HepG2 (cell line): ENCODE measurements around the gene HOXA5. TPM values are rescaled to one million over a fixed set of nuclear protein-coding genes. Genes with fewer than 3 reads are reported as not detected.

Source experiments
- CENPBD1 ChIP-seq: sonication (generic); formaldehyde crosslinking; IDR thresholded peaks from 2 replicates; pipeline ENCODE4 v1.8.0; 2022; ENCODE audit warnings: missing genetic modification reagents, low read depth, mild to moderate bottlenecking, borderline replicate concordance
- KAT8 ChIP-seq: IDR thresholded peaks from 2 replicates; pipeline ENCODE4 v1.6.1; 2016; ENCODE audit warnings: missing genetic modification reagents, missing compliant biosample characterization
- MAZ ChIP-seq, 2 experiments: sonication (generic) in 1 of 2; formaldehyde crosslinking in 1 of 2; IDR thresholded peaks; 2 replicates each; pipeline versions ENCODE4 v1.5.0 to v1.6.1; 2012 to 2020; ENCODE audit warnings: low read depth in 2 of 2, mild to moderate bottlenecking in 2 of 2, borderline replicate concordance in 1 of 2, improper control_type of control experiment in 1 of 2, low read length in 1 of 2, missing genetic modification reagents in 1 of 2, moderate library complexity in 1 of 2
- MEIS2 ChIP-seq: sonication (generic); formaldehyde crosslinking; IDR thresholded peaks from 2 replicates; pipeline ENCODE4 v1.9.0; 2021; ENCODE audit warnings: mild to moderate bottlenecking, missing genetic modification reagents
- MIER2 ChIP-seq: IDR thresholded peaks from 2 replicates; pipeline ENCODE4 v1.6.1; 2016; ENCODE audit warnings: missing biosample characterization, missing genetic modification reagents
- SAP130 ChIP-seq: IDR thresholded peaks from 2 replicates; pipeline ENCODE4 v1.6.1; 2016; ENCODE audit warnings: low read depth
- TCF12 ChIP-seq, 2 experiments: fragments of 450-650 bp in 1 of 2; sonication (generic) in 1 of 2; formaldehyde crosslinking in 1 of 2; IDR thresholded peaks; 2 replicates each; pipeline versions ENCODE4 v1.6.1 to v1.8.0; 2017 to 2022; ENCODE audit warnings: antibody characterized with exemption in 1 of 2, mild to moderate bottlenecking in 1 of 2, missing genetic modification reagents in 1 of 2, moderate library complexity in 1 of 2
- ZKSCAN5 ChIP-seq: sonication (generic); formaldehyde crosslinking; IDR thresholded peaks from 2 replicates; pipeline ENCODE4 v1.5.1; 2020; ENCODE audit warnings: mild to moderate bottlenecking, missing genetic modification reagents
- ZNF276 ChIP-seq: sonication (generic); formaldehyde crosslinking; IDR thresholded peaks from 2 replicates; pipeline ENCODE4 v1.4.0; 2020; ENCODE audit warnings: mild to moderate bottlenecking, low read depth, missing genetic modification reagents
- ZNF44 ChIP-seq: sonication (generic); formaldehyde crosslinking; IDR thresholded peaks from 2 replicates; pipeline ENCODE4 v1.5.1; 2020; ENCODE audit warnings: mild to moderate bottlenecking, missing genetic modification reagents
- ZNF546 ChIP-seq: sonication (generic); formaldehyde crosslinking; conservative IDR thresholded peaks from 2 replicates; pipeline ENCODE4 v1.8.1; 2023; ENCODE audit warnings: mild to moderate bottlenecking, missing genetic modification reagents
- ZNF670 ChIP-seq: sonication (generic); formaldehyde crosslinking; IDR thresholded peaks from 2 replicates; pipeline ENCODE4 v1.8.0; 2022; ENCODE audit warnings: mild to moderate bottlenecking, missing genetic modification reagents, borderline replicate concordance
- ZNF768 ChIP-seq: sonication (generic); formaldehyde crosslinking; IDR thresholded peaks from 2 replicates; pipeline ENCODE4 v1.4.0; 2020; ENCODE audit warnings: missing genetic modification reagents
- ZNF776 ChIP-seq: sonication (generic); formaldehyde crosslinking; IDR thresholded peaks from 2 replicates; pipeline ENCODE4 v1.4.0; 2020; ENCODE audit warnings: mild to moderate bottlenecking, missing genetic modification reagents
- ZXDC ChIP-seq: sonication (generic); formaldehyde crosslinking; IDR thresholded peaks from 2 replicates; pipeline ENCODE4 v1.5.0; 2020; ENCODE audit warnings: mild to moderate bottlenecking, missing genetic modification reagents
- polyA plus RNA-seq, 8 experiments: library from polyadenylated mRNA; depleted of rRNA in 3 of 8; stranded (reverse) in 7 of 8; unstranded in 1 of 8; fragments of >200 nt; fragmentation: Illumina TruSeq in 4 of 8; extraction: Trizol in 4 of 8; gene quantifications; 2 replicates each; pipeline versions ENCODE4 v1.2.1 to v1.2.3, GENCODE V29; 2011 to 2016; ENCODE audit warnings: low read depth in 4 of 8, missing spikeins in 1 of 8, mixed read lengths in 1 of 8; ENCODE audit not compliant: insufficient read depth in 1 of 8
- total RNA-seq, 5 experiments: library from RNA; depleted of rRNA; stranded (reverse); fragments of >200 nt; fragmentation: Illumina TruSeq; extraction: Trizol; gene quantifications; 2 replicates each; pipeline ENCODE4 v1.2.3, GENCODE V29; 2016; ENCODE audit warnings: low read depth in 1 of 5
- TF ChIP-seq, protein P1 (sequence below): IDR thresholded peaks from 2 replicates; pipeline ENCODE4 v1.6.1; 2016; ENCODE audit warnings: mild to moderate bottlenecking
- TF ChIP-seq, protein P2 (sequence below): sonication (generic); formaldehyde crosslinking; IDR thresholded peaks from 2 replicates; pipeline ENCODE4 v1.4.0; 2020; ENCODE audit warnings: missing genetic modification reagents

Gene HOXA5
- total and polyA plus RNA-seq, 2 of the 13 experiments (the other 11 are each of a cell fraction or from before 2014, with no cell fraction given), result 3.2 to 3.6 TPM

- TF ChIP-seq MAZ (IDR thresholded peaks at IDR 0.05; ENCODE audit: borderline replicate concordance, low read depth, low read length) (no peak), MAZ (CRISPR knock-in tag; IDR thresholded peaks at IDR 0.05; ENCODE audit: low read depth) (peak; percentile 36; the same call in 1 of the 2 replicates), MEIS2 (CRISPR knock-in tag) (peak; percentile 57; the same call in 1 of the 2 replicates), ZNF546 (CRISPR knock-in tag) (0 out of 2 replicates have a peak, but pooled peaks have one; percentile 55), ZNF776 (CRISPR knock-in tag) (peak; percentile 88), SAP130 (CRISPR knock-in tag) (peak; percentile 42), ZNF276 (peak; percentile 74; the same call in 1 of the 2 replicates), KAT8 (CRISPR knock-in tag) (peak; percentile 94), ZNF768 (0 out of 2 replicates have a peak, but pooled peaks have one; percentile 27), TCF12 (IDR thresholded peaks at IDR 0.05) (no peak), TCF12 (CRISPR knock-in tag; IDR thresholded peaks at IDR 0.05) (peak; percentile 57; the same call in 1 of the 2 replicates), ZXDC (CRISPR knock-in tag) (0 out of 2 replicates have a peak, but pooled peaks have one; percentile 27), CENPBD1 (CRISPR knock-in tag) (no peak), ZNF670 (CRISPR knock-in tag) (no peak), ZKSCAN5 (CRISPR knock-in tag) (no peak), MIER2 (no peak), ZNF44 (CRISPR knock-in tag) (0 out of 2 replicates have a peak, but pooled peaks have one; percentile 30)
- TF ChIP-seq, protein P1, sequence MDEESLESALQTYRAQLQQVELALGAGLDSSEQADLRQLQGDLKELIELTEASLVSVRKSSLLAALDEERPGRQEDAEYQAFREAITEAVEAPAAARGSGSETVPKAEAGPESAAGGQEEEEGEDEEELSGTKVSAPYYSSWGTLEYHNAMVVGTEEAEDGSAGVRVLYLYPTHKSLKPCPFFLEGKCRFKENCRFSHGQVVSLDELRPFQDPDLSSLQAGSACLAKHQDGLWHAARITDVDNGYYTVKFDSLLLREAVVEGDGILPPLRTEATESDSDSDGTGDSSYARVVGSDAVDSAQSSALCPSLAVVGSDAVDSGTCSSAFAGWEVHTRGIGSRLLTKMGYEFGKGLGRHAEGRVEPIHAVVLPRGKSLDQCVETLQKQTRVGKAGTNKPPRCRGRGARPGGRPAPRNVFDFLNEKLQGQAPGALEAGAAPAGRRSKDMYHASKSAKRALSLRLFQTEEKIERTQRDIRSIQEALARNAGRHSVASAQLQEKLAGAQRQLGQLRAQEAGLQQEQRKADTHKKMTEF, result peak; percentile 49; the same call in 1 of the 2 replicates
- TF ChIP-seq, protein P2, sequence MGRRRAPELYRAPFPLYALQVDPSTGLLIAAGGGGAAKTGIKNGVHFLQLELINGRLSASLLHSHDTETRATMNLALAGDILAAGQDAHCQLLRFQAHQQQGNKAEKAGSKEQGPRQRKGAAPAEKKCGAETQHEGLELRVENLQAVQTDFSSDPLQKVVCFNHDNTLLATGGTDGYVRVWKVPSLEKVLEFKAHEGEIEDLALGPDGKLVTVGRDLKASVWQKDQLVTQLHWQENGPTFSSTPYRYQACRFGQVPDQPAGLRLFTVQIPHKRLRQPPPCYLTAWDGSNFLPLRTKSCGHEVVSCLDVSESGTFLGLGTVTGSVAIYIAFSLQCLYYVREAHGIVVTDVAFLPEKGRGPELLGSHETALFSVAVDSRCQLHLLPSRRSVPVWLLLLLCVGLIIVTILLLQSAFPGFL (CRISPR knock-in tag), result no peak
Measured at GRCh38 chr7:27160546-27161213, 17.2 kb upstream of the HOXA5 start (continued).
